ENCODE measurements around the gene TMEM101. TPM values are rescaled to one million over a fixed set of nuclear protein-coding genes. Genes with fewer than 3 reads are reported as not detected.
"Not testable (repeated sequence)": the region's sequence is repeated elsewhere in the genome, so short reads cannot be mapped to it uniquely, and the experiment has no call there.

Gene TMEM101
- total and polyA plus RNA-seq, 8 donors = 29.7 to 49.4 (median 43.4) TPM

GRCh38 chr17:44024271-44024663 is 9.5 kb upstream of the TMEM101 start:
- TF ChIP-seq CTCF (IDR thresholded peaks at IDR 0.05) = no peak
- Histone ChIP-seq H3K4me1 (no peaks in the 10 kb centered on the region), H3K9me3 (no peaks in the 10 kb centered on the region), H3K36me3 (peaks cover 0 to 43% of the 10 kb centered on the region in 2 donors), H3K4me3 (no peak overlapping the region), H3K27me3 (no peaks in the 10 kb centered on the region), H3K27ac (no peak overlapping the region)
- intact Hi-C loops (cut with DNase I) = no loop called here
- no peak for DNase-seq
- ATAC-seq = no peak

GRCh38 chr17:44023545-44024270 is 8.9 kb upstream of the TMEM101 start:
- no peaks in the 10 kb centered on the region for H3K9me3 ChIP-seq
- TF ChIP-seq CTCF (IDR thresholded peaks at IDR 0.05) = no peak
- no peak for DNase-seq
- no peaks in the 10 kb centered on the region for H3K27me3 ChIP-seq
- H3K4me3 ChIP-seq = no peak overlapping the region
- peaks cover 0 to 38% of the 10 kb centered on the region in 2 donors for H3K36me3 ChIP-seq
- no peak for ATAC-seq
- no peak overlapping the region for H3K27ac ChIP-seq
- intact Hi-C loops (cut with DNase I) = no loop called here
- H3K4me1 ChIP-seq = no peaks in the 10 kb centered on the region

GRCh38 chr17:44022246-44022645 is 7.5 kb upstream of the TMEM101 start:
- no peak for TF ChIP-seq CTCF (IDR thresholded peaks at IDR 0.05)
- intact Hi-C loops (cut with DNase I) = no loop called here
- Histone ChIP-seq H3K27ac (no peak overlapping the region), H3K9me3 (no peaks in the 10 kb centered on the region), H3K4me3 (no peak overlapping the region), H3K4me1 (no peaks in the 10 kb centered on the region), H3K36me3 (peaks cover 0 to 33% of the 10 kb centered on the region in 2 donors), H3K27me3 (no peaks in the 10 kb centered on the region)
- ATAC-seq = no peak
- DNase-seq = no peak

GRCh38 chr17:44021227-44021626 is 6.5 kb upstream of the TMEM101 start:
- H3K4me3 ChIP-seq; intact Hi-C loops (cut with DNase I); H3K4me1 ChIP-seq; ATAC-seq; H3K9me3 ChIP-seq; H3K27me3 ChIP-seq; DNase-seq; H3K27ac ChIP-seq: not testable (repeated sequence)
- H3K36me3 ChIP-seq = peaks cover 0 to 33% of the 10 kb centered on the region in 2 donors

- Histone ChIP-seq H3K36me3 (peaks cover 0 to 23% of the 10 kb centered on the region in 2 donors), H3K27me3 (no peaks in the 10 kb centered on the region), H3K4me1 (peaks cover 11 to 19% of the 10 kb centered on the region in 2 donors), H3K4me3 (peak overlapping the region; percentile 70 to 73), H3K9me3 (no peaks in the 10 kb centered on the region), H3K27ac (no peak overlapping the region)
- peak; percentile 14 for ATAC-seq
- TF ChIP-seq CTCF (IDR thresholded peaks at IDR 0.05) = no peak
- peak in 1 of 4 donors; percentile 78 for DNase-seq
- intact Hi-C loops (cut with DNase I) = no loop called here
Observed at GRCh38 chr17:44014133-44014436, 678 bp downstream of the TMEM101 start.

- no peak for DNase-seq
- Histone ChIP-seq H3K27me3 (peaks cover 0 to 3% of the 10 kb centered on the region in 2 donors), H3K27ac (no peak overlapping the region), H3K9me3 (no peaks in the 10 kb centered on the region), H3K4me1 (peaks cover 15 to 26% of the 10 kb centered on the region in 2 donors), H3K36me3 (peaks cover 0 to 23% of the 10 kb centered on the region in 2 donors), H3K4me3 (no peak overlapping the region)
- ATAC-seq = no peak
- no peak for TF ChIP-seq CTCF (IDR thresholded peaks at IDR 0.05)
- intact Hi-C loops (cut with DNase I) = no loop called here
Observed at GRCh38 chr17:44012874-44013273, 1.9 kb downstream of the TMEM101 start.
